ENCODE results near the gene DMAC2.

DMAC2 gene

GRCh38 chr19:41431426-41432386 is 8.0 kb downstream of the DMAC2 start:
- no peak overlapping the region for H3K9ac ChIP-seq (ENCODE audit: low read depth in 1 of 2, low read length in 2 of 2)
- no peak overlapping the region for H3K4me3 ChIP-seq (ENCODE audit: low read length in 2 of 2)
- no peaks in the 10 kb centered on the region for H3K9me3 ChIP-seq (ENCODE audit: control insufficient read depth in 2 of 2, low read length in 2 of 2)
- H3K36me3 ChIP-seq (ENCODE audit: control insufficient read depth in 2 of 2, insufficient read depth in 2 of 2, low read length in 2 of 2) = peaks cover 17 to 28% of the 10 kb centered on the region in 2 donors
- no peak overlapping the region for H3K27ac ChIP-seq (ENCODE audit: low read depth in 2 of 2, low read length in 2 of 2)
- H3K27me3 ChIP-seq (ENCODE audit: control insufficient read depth in 2 of 2, insufficient read depth in 2 of 2, low read length in 2 of 2) = no peaks in the 10 kb centered on the region
- peaks cover 14 to 19% of the 10 kb centered on the region in 2 donors for H3K4me1 ChIP-seq (ENCODE audit: control insufficient read depth in 2 of 2, insufficient read depth in 2 of 2, low read length in 2 of 2)

GRCh38 chr19:41430922-41431321 is 8.8 kb downstream of the DMAC2 start:
- H3K27me3 ChIP-seq (ENCODE audit: control insufficient read depth in 2 of 2, insufficient read depth in 2 of 2, low read length in 2 of 2) = no peaks in the 10 kb centered on the region
- H3K9me3 ChIP-seq (ENCODE audit: control insufficient read depth in 2 of 2, low read length in 2 of 2) = no peaks in the 10 kb centered on the region
- peaks cover 18 to 19% of the 10 kb centered on the region in 2 donors for H3K4me1 ChIP-seq (ENCODE audit: control insufficient read depth in 2 of 2, insufficient read depth in 2 of 2, low read length in 2 of 2)
- no peak overlapping the region for H3K9ac ChIP-seq (ENCODE audit: low read depth in 1 of 2, low read length in 2 of 2)
- H3K27ac ChIP-seq (ENCODE audit: low read depth in 2 of 2, low read length in 2 of 2) = no peak overlapping the region
- H3K36me3 ChIP-seq (ENCODE audit: control insufficient read depth in 2 of 2, insufficient read depth in 2 of 2, low read length in 2 of 2) = peaks cover 20 to 23% of the 10 kb centered on the region in 2 donors
- H3K4me3 ChIP-seq (ENCODE audit: low read length in 2 of 2) = no peak overlapping the region

- H3K4me1 ChIP-seq (ENCODE audit: control insufficient read depth in 2 of 2, insufficient read depth in 2 of 2, low read length in 2 of 2) = peaks cover 34 to 40% of the 10 kb centered on the region in 2 donors
- no peaks in the 10 kb centered on the region for H3K27me3 ChIP-seq (ENCODE audit: control insufficient read depth in 2 of 2, insufficient read depth in 2 of 2, low read length in 2 of 2)
- peaks cover 35 to 37% of the 10 kb centered on the region in 2 donors for H3K36me3 ChIP-seq (ENCODE audit: control insufficient read depth in 2 of 2, insufficient read depth in 2 of 2, low read length in 2 of 2)
- peak overlapping the region in 1 of 2 donors; percentile 77 for H3K9ac ChIP-seq (ENCODE audit: low read depth in 1 of 2, low read length in 2 of 2)
- peak overlapping the region; percentile 73 to 90 for H3K4me3 ChIP-seq (ENCODE audit: low read length in 2 of 2)
- H3K9me3 ChIP-seq (ENCODE audit: control insufficient read depth in 2 of 2, low read length in 2 of 2) = no peaks in the 10 kb centered on the region
- H3K27ac ChIP-seq (ENCODE audit: low read depth in 2 of 2, low read length in 2 of 2) = peak overlapping the region; percentile 90 to 94
These were observed 11.2 kb downstream of the DMAC2 start for GRCh38 chr19:41428481-41428859.

- H3K36me3 ChIP-seq (ENCODE audit: control insufficient read depth in 2 of 2, insufficient read depth in 2 of 2, low read length in 2 of 2) = peaks cover 33 to 35% of the 10 kb centered on the region in 2 donors
- peak overlapping the region; percentile 90 to 94 for H3K27ac ChIP-seq (ENCODE audit: low read depth in 2 of 2, low read length in 2 of 2)
- H3K4me3 ChIP-seq (ENCODE audit: low read length in 2 of 2) = peak overlapping the region; percentile 73 to 90
- peaks cover 34 to 40% of the 10 kb centered on the region in 2 donors for H3K4me1 ChIP-seq (ENCODE audit: control insufficient read depth in 2 of 2, insufficient read depth in 2 of 2, low read length in 2 of 2)
- H3K27me3 ChIP-seq (ENCODE audit: control insufficient read depth in 2 of 2, insufficient read depth in 2 of 2, low read length in 2 of 2) = no peaks in the 10 kb centered on the region
- H3K9ac ChIP-seq (ENCODE audit: low read depth in 1 of 2, low read length in 2 of 2) = peak overlapping the region; percentile 76 to 77
- no peaks in the 10 kb centered on the region for H3K9me3 ChIP-seq (ENCODE audit: control insufficient read depth in 2 of 2, low read length in 2 of 2)
These were observed 11.8 kb downstream of the DMAC2 start for GRCh38 chr19:41427647-41428480.

- peaks cover 33 to 36% of the 10 kb centered on the region in 2 donors for H3K36me3 ChIP-seq (ENCODE audit: control insufficient read depth in 2 of 2, insufficient read depth in 2 of 2, low read length in 2 of 2)
- peak within 1 kb of the TSS; percentile 90 for H3K4me3 ChIP-seq (ENCODE audit: low read length in 2 of 2)
- peak within 1 kb of the TSS; percentile 93 to 99 for H3K9ac ChIP-seq (ENCODE audit: low read depth in 1 of 2, low read length in 2 of 2)
- peak within 1 kb of the TSS; percentile 90 to 94 for H3K27ac ChIP-seq (ENCODE audit: low read depth in 2 of 2, low read length in 2 of 2)
- H3K27me3 ChIP-seq (ENCODE audit: control insufficient read depth in 2 of 2, insufficient read depth in 2 of 2, low read length in 2 of 2) = no peaks in the 10 kb centered on the region
- peaks cover 40 to 48% of the 10 kb centered on the region in 2 donors for H3K4me1 ChIP-seq (ENCODE audit: control insufficient read depth in 2 of 2, insufficient read depth in 2 of 2, low read length in 2 of 2)
- no peaks in the 10 kb centered on the region for H3K9me3 ChIP-seq (ENCODE audit: control insufficient read depth in 2 of 2, low read length in 2 of 2)
These were observed 12.6 kb downstream of the DMAC2 start, which contains the start of gene B3GNT8 for GRCh38 chr19:41426952-41427646. Gene B3GNT8 (minus strand): TSS chr19:41427374. CDS start chr19:41426778, 596 bp downstream.

DNA sequence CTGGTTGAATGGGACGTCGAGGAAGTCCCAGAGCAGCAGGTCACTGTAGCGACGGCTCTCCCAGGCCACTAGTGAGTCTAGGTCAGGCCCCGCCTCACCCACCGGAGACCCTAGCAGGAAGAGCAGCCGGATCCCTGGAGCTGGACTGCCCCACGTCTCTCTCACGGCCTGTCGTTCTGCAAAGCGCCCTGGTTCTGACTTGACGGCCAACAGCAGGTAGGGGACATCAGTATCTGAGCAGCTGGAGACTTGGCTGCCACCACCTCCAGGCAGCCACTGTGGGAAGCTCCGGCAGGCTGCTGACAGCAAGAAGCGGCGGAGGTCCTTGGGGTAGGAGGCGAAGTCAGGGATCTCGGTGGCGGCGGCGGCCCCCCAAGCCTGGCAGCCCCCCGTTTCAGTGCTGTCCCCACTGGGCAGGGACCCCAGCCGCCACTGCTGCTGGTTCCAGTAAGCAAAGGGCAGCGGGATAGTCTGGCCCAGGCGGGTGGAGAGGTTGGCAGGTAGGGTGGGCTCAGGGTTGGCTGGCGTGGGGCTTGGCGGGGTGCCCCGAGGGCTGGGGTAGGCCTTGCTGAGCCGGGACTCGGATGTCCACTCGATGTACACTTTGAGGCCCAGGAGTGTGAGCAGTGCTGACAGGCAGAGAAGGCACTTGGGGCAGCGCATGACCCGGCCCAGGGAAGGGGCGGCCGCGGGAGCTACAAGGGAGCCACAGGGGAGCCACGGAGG is 13.4 kb downstream of the DMAC2 start:
- Histone ChIP-seq H3K4me1 (ENCODE audit: control insufficient read depth in 2 of 2, insufficient read depth in 2 of 2, low read length in 2 of 2) (peaks cover 46 to 55% of the 10 kb centered on the region in 2 donors), H3K27ac (ENCODE audit: low read depth in 2 of 2, low read length in 2 of 2) (peak overlapping the region; percentile 90 to 94)

GRCh38 chr19:41425174-41426115 is 14.3 kb downstream of the DMAC2 start:
- Histone ChIP-seq H3K9ac (ENCODE audit: low read depth in 1 of 2, low read length in 2 of 2) (peak overlapping the region; percentile 93 to 99), H3K27me3 (ENCODE audit: control insufficient read depth in 2 of 2, insufficient read depth in 2 of 2, low read length in 2 of 2) (no peaks in the 10 kb centered on the region), H3K9me3 (ENCODE audit: control insufficient read depth in 2 of 2, low read length in 2 of 2) (no peaks in the 10 kb centered on the region), H3K36me3 (ENCODE audit: control insufficient read depth in 2 of 2, insufficient read depth in 2 of 2, low read length in 2 of 2) (peaks cover 35 to 39% of the 10 kb centered on the region in 2 donors), H3K27ac (ENCODE audit: low read depth in 2 of 2, low read length in 2 of 2) (peak overlapping the region; percentile 90 to 94), H3K4me3 (ENCODE audit: low read length in 2 of 2) (peak overlapping the region; percentile 90), H3K4me1 (ENCODE audit: control insufficient read depth in 2 of 2, insufficient read depth in 2 of 2, low read length in 2 of 2) (peaks cover 54 to 64% of the 10 kb centered on the region in 2 donors)

More for the DNA sequence above, 13.4 kb downstream of the DMAC2 start:
- Histone ChIP-seq H3K27me3 (ENCODE audit: control insufficient read depth in 2 of 2, insufficient read depth in 2 of 2, low read length in 2 of 2) (no peaks in the 10 kb centered on the region), H3K9me3 (ENCODE audit: control insufficient read depth in 2 of 2, low read length in 2 of 2) (no peaks in the 10 kb centered on the region), H3K9ac (ENCODE audit: low read depth in 1 of 2, low read length in 2 of 2) (peak overlapping the region; percentile 93 to 99), H3K36me3 (ENCODE audit: control insufficient read depth in 2 of 2, insufficient read depth in 2 of 2, low read length in 2 of 2) (peaks cover 33 to 35% of the 10 kb centered on the region in 2 donors), H3K4me3 (ENCODE audit: low read length in 2 of 2) (peak overlapping the region; percentile 90)

DNA sequence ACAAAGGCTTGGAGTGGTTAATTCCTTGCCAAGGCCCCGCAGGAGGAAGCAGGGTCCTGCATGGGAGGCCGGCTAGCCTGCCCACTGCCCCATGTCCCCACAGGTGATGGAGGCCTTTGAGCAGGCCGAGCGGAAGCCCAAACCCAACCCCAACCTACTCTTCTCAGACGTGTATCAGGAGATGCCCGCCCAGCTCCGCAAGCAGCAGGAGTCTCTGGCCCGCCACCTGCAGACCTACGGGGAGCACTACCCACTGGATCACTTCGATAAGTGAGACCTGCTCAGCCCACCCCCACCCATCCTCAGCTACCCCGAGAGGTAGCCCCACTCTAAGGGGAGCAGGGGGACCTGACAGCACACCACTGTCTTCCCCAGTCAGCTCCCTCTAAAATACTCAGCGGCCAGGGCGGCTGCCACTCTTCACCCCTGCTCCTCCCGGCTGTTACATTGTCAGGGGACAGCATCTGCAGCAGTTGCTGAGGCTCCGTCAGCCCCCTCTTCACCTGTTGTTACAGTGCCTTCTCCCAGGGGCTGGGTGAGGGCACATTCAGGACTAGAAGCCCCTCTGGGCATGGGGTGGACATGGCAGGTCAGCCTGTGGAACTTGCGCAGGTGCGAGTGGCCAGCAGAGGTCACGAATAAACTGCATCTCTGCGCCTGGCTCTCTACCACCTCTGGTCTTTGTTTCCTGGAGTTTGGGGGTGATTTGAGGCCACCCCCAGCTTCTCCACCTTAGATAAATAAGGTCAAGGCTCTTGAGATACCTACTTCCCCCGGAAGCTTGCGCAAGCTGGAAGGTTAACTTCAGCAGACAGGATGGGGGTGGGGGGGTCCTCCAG is 15.2 kb downstream of the DMAC2 start:
- Histone ChIP-seq H3K27ac (ENCODE audit: low read depth in 2 of 2, low read length in 2 of 2) (peak overlapping the region; percentile 16 to 94), H3K9me3 (ENCODE audit: control insufficient read depth in 2 of 2, low read length in 2 of 2) (no peaks in the 10 kb centered on the region), H3K9ac (ENCODE audit: low read depth in 1 of 2, low read length in 2 of 2) (peak overlapping the region in 1 of 2 donors; percentile 99), H3K4me1 (ENCODE audit: control insufficient read depth in 2 of 2, insufficient read depth in 2 of 2, low read length in 2 of 2) (peaks cover 54 to 64% of the 10 kb centered on the region in 2 donors), H3K27me3 (ENCODE audit: control insufficient read depth in 2 of 2, insufficient read depth in 2 of 2, low read length in 2 of 2) (no peaks in the 10 kb centered on the region), H3K4me3 (ENCODE audit: low read length in 2 of 2) (peak overlapping the region; percentile 44 to 90), H3K36me3 (ENCODE audit: control insufficient read depth in 2 of 2, insufficient read depth in 2 of 2, low read length in 2 of 2) (peaks cover 38 to 48% of the 10 kb centered on the region in 2 donors)

Data from mucosa of rectum (tissue), 2 donors.